Progenitor cell of endocrine pancreas (in vitro differentiated cells): ENCODE measurements around the gene ANKRD6. TPM values are rescaled to one million over a fixed set of nuclear protein-coding genes. Genes with fewer than 3 reads are reported as not detected.

Experiments used
- DNase-seq: peaks from one replicate; pipeline ENCODE4 v3.0.0; 2021; ENCODE audit warnings: low spot score; ENCODE audit not compliant: unreplicated experiment
- H3K27ac Mint-ChIP-seq: 2 replicates; pipeline ENCODE4 v1.8.0; 2021; ENCODE audit warnings: mild to moderate bottlenecking, moderate library complexity, mixed read lengths
- H3K27me3 Mint-ChIP-seq: 2 replicates; pipeline ENCODE4 v1.8.0; 2021; ENCODE audit warnings: mixed read lengths
- H3K36me3 Mint-ChIP-seq: 2 replicates; pipeline ENCODE4 v1.8.0; 2022; ENCODE audit warnings: mixed read lengths; ENCODE audit not compliant: insufficient read depth
- H3K4me1 Mint-ChIP-seq: 2 replicates; pipeline ENCODE4 v1.8.0; 2021; ENCODE audit warnings: low read depth, mixed read lengths
- H3K4me3 Mint-ChIP-seq: 2 replicates; pipeline ENCODE4 v1.8.0; 2021; ENCODE audit warnings: low read depth, mild to moderate bottlenecking, moderate library complexity, mixed read lengths
- H3K9me3 Mint-ChIP-seq: 2 replicates; pipeline ENCODE4 v1.8.0; 2021; ENCODE audit warnings: low read depth, mixed read lengths
- CTCF ChIP-seq: fragments of 200-600 bp; sonication (generic); IDR thresholded peaks from one replicate; pipeline ENCODE4 v1.5.0; 2021; ENCODE audit warnings: antibody characterized with exemption, mild to moderate bottlenecking; ENCODE audit not compliant: unreplicated experiment
- total RNA-seq: library from RNA; stranded (reverse); gene quantifications from 2 replicates; pipeline ENCODE4 v1.2.1, GENCODE V29; 2021

ANKRD6 gene
- total RNA-seq, 1 donor from 2014 or later: 32.4 TPM

GRCh38 chr6:89488438-89488837, 55.5 kb downstream of the ANKRD6 start:
- Mint-ChIP-seq H3K4me1 (peaks cover 15% of the 10 kb centered on the region), H3K9me3 (no peaks in the 10 kb centered on the region), H3K27ac (no peak overlapping the region), H3K4me3 (no peak overlapping the region), H3K36me3 (no peaks in the 10 kb centered on the region), H3K27me3 (no peaks in the 10 kb centered on the region)
- DNase-seq: no peak
- TF ChIP-seq CTCF: no peak

GRCh38 chr6:89489078-89489477, 56.1 kb downstream of the ANKRD6 start:
- TF ChIP-seq CTCF: no peak

GRCh38 chr6:89492025-89492640, 59.2 kb downstream of the ANKRD6 start:
- H3K9me3 Mint-ChIP-seq: no peaks in the 10 kb centered on the region
- peaks cover 13% of the 10 kb centered on the region for H3K4me1 Mint-ChIP-seq
- no peak overlapping the region for H3K4me3 Mint-ChIP-seq
- H3K27me3 Mint-ChIP-seq: no peaks in the 10 kb centered on the region
- H3K36me3 Mint-ChIP-seq: no peaks in the 10 kb centered on the region
- DNase-seq: no peak
- TF ChIP-seq CTCF: no peak
- no peak overlapping the region for H3K27ac Mint-ChIP-seq

More at GRCh38 chr6:89489078-89489477, 56.1 kb downstream of the ANKRD6 start:
- no peak for DNase-seq
- H3K9me3 Mint-ChIP-seq: no peaks in the 10 kb centered on the region
- no peak overlapping the region for H3K4me3 Mint-ChIP-seq
- H3K27ac Mint-ChIP-seq: no peak overlapping the region
- H3K4me1 Mint-ChIP-seq: peaks cover 13% of the 10 kb centered on the region
- H3K27me3 Mint-ChIP-seq: no peaks in the 10 kb centered on the region
- no peaks in the 10 kb centered on the region for H3K36me3 Mint-ChIP-seq

GRCh38 chr6:89494131-89494793, 61.3 kb downstream of the ANKRD6 start:
- H3K36me3 Mint-ChIP-seq: no peaks in the 10 kb centered on the region
- TF ChIP-seq CTCF: peak; percentile 25
- peaks cover 13% of the 10 kb centered on the region for H3K4me1 Mint-ChIP-seq
- H3K27ac Mint-ChIP-seq: no peak overlapping the region
- no peak for DNase-seq
- H3K27me3 Mint-ChIP-seq: no peaks in the 10 kb centered on the region
- H3K9me3 Mint-ChIP-seq: no peaks in the 10 kb centered on the region
- no peak overlapping the region for H3K4me3 Mint-ChIP-seq

- TF ChIP-seq CTCF: no peak
- no peaks in the 10 kb centered on the region for H3K36me3 Mint-ChIP-seq
- H3K27ac Mint-ChIP-seq: no peak overlapping the region
- no peaks in the 10 kb centered on the region for H3K27me3 Mint-ChIP-seq
- no peaks in the 10 kb centered on the region for H3K9me3 Mint-ChIP-seq
- peaks cover 18% of the 10 kb centered on the region for H3K4me1 Mint-ChIP-seq
- H3K4me3 Mint-ChIP-seq: no peak overlapping the region
- no peak for DNase-seq
These were observed 63.1 kb downstream of the ANKRD6 start for GRCh38 chr6:89495961-89496535.
